ENCODE results near the gene LOXL1. TPM values are rescaled to one million over a fixed set of nuclear protein-coding genes. Genes with fewer than 3 reads are reported as not detected.
A peak's percentile ranks its signal among the peaks of the same experiment; 100 is the strongest.
"Not testable (repeated sequence)": the region's sequence is repeated elsewhere in the genome, so short reads cannot be mapped to it uniquely, and the experiment has no call there.

The LOXL1 gene
- total RNA-seq, 2 donors from 2014 or later = 2.3 to 6.9 TPM

GRCh38 chr15:73968461-73968860 lies 42.2 kb downstream of the LOXL1 start:
- no peak for TF ChIP-seq CTCF (IDR thresholded peaks at IDR 0.05)
- H3K4me3 ChIP-seq = no peak overlapping the region
- no peaks in the 10 kb centered on the region for H3K27me3 ChIP-seq
- H3K4me1 ChIP-seq = no peaks in the 10 kb centered on the region
- no peaks in the 10 kb centered on the region for H3K36me3 ChIP-seq
- no peak overlapping the region for H3K9ac ChIP-seq (ENCODE audit: low read depth in 2 of 2, low read length in 2 of 2)
- H3K9me3 ChIP-seq = no peaks in the 10 kb centered on the region
- DNase-seq = no peak
- intact Hi-C loops (cut with DNase I) = loop anchor here (10.0 kb wide), 1 partner anchor 346 kb away; no protein-coding TSS in a partner anchor
- no peak overlapping the region for H3K27ac ChIP-seq

- Histone ChIP-seq H3K27me3 (no peaks in the 10 kb centered on the region), H3K9me3 (no peaks in the 10 kb centered on the region), H3K9ac (ENCODE audit: low read depth in 2 of 2, low read length in 2 of 2) (no peak overlapping the region), H3K36me3 (no peaks in the 10 kb centered on the region), H3K4me3 (no peak overlapping the region), H3K4me1 (no peaks in the 10 kb centered on the region), H3K27ac (no peak overlapping the region)
- no peak for TF ChIP-seq CTCF (IDR thresholded peaks at IDR 0.05)
- DNase-seq = no peak
- intact Hi-C loops (cut with DNase I) = loop anchor here (10.0 kb wide), 1 partner anchor 346 kb away; no protein-coding TSS in a partner anchor
Measured at GRCh38 chr15:73969151-73969759, 43.0 kb downstream of the LOXL1 start.

DNA sequence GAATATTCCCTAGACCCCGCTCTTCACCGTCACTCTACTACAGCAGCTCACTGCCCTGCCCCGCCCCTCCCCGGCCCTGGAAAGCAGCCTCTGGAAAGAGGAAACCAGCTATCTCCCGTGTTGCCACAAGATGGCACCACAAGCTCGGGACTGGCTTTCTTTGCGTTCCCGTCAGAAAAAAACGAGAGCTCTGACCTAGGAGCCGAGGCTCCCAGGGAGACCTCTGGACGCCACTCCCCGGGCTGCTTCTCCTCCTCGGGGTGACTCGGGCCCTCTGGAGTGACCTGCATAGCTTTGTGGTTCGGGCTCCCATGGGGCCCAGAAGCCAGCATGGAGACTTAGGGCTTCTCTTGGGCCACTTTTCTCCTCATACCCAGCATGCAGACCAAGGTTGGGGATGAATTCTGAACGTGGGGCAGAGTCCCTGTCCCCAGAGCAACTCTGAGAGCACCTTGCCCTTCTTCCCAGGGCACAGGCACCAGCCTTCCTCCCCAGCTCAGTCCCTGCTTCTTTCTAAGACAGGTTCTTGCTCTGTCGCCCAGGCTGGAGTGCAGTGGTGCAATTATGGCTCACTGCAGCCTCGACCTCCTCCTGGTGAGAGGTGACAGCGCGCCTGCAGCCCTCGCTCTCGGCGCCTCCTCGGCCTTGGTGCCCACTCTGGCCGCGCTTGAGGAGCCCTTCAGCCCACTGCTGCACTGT lies 46.9 kb downstream of the LOXL1 start:
- Histone ChIP-seq H3K9me3 (no peaks in the 10 kb centered on the region), H3K4me1 (no peaks in the 10 kb centered on the region), H3K9ac (ENCODE audit: low read depth in 2 of 2, low read length in 2 of 2) (peak overlapping the region in 1 of 2 donors; percentile 39), H3K27ac (no peak overlapping the region), H3K4me3 (no peak overlapping the region), H3K27me3 (no peaks in the 10 kb centered on the region), H3K36me3 (no peaks in the 10 kb centered on the region)
- intact Hi-C loops (cut with DNase I) = loop anchor here (2.0 kb wide), 1 partner anchor 64 kb away; no protein-coding TSS in a partner anchor
- DNase-seq = peak; percentile 89
- TF ChIP-seq CTCF (IDR thresholded peaks at IDR 0.05) = peak; percentile 79

DNA sequence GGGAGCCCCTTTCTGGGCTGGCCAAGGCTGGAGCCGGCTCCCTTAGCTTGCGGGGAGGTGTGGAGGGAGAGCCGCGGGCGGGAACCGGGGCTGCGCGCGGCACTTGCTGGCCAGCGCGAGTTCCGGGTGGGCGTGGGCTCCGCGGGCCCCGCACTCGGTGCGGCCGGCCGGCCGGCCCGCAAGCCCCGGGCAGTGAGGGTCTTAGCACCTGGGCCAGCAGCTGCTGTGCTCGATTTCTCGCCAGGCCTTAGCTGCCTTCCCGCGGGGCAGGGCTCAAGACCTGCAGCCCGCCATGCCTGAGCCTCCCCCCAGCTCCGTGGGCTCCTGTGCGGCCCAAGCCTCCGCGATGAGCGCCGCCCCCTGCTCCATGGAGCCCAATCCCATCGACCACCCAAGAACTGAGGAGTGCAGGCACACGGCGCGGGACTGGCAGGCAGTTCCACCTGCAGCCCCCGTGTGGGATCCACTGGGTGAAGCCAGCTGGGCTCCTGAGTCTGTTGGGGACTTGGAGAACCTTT lies 47.5 kb downstream of the LOXL1 start:
- not testable (repeated sequence) for H3K4me1 ChIP-seq, H3K4me3 ChIP-seq, H3K27me3 ChIP-seq, DNase-seq, H3K36me3 ChIP-seq, H3K9me3 ChIP-seq, H3K27ac ChIP-seq
- H3K9ac ChIP-seq (ENCODE audit: low read depth in 2 of 2, low read length in 2 of 2) = peak overlapping the region in 1 of 2 donors; percentile 1
- intact Hi-C loops (cut with DNase I) = loop anchor here (2.0 kb wide), 1 partner anchor 63 kb away; no protein-coding TSS in a partner anchor

- H3K4me3 ChIP-seq; H3K27ac ChIP-seq; H3K27me3 ChIP-seq; intact Hi-C loops (cut with DNase I); DNase-seq; H3K36me3 ChIP-seq; H3K4me1 ChIP-seq; H3K9me3 ChIP-seq: not testable (repeated sequence)
- peak overlapping the region in 1 of 2 donors; percentile 9 for H3K9ac ChIP-seq (ENCODE audit: low read depth in 2 of 2, low read length in 2 of 2)
Measured at GRCh38 chr15:73975440-73976125, 49.3 kb downstream of the LOXL1 start.

- TF ChIP-seq CTCF (IDR thresholded peaks at IDR 0.05) = no peak
- intact Hi-C loops (cut with DNase I) = no loop called here
- Histone ChIP-seq H3K9ac (ENCODE audit: low read depth in 2 of 2, low read length in 2 of 2) (no peak overlapping the region), H3K36me3 (no peaks in the 10 kb centered on the region), H3K9me3 (no peaks in the 10 kb centered on the region), H3K4me1 (peaks cover 17% of the 10 kb centered on the region), H3K4me3 (no peak overlapping the region), H3K27me3 (no peaks in the 10 kb centered on the region), H3K27ac (no peak overlapping the region)
- no peak for DNase-seq
Measured at GRCh38 chr15:73978896-73979295, 52.6 kb downstream of the LOXL1 start.

Measured in colonic mucosa (tissue), 4 donors.